Measurements from ENCODE around the gene LACTB.

DNA sequence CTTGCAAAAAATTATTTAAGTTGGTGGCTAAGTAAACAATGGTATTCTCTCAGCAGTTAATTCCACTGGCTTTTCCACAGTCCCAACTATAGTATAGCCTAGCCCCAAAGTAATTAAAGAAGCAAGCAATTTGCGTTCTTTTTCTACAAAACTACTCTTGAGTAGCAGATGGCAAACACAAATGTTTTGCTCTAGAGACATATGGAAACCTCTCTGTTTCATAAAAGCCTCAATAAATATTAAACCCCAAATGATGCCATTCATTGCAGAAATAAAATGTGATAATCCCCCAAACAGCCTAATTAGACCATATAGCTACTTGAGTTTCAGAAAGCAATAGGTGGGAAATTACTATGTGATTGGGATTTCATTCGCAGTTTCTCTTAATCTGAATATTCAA is 59.1 kb downstream of the LACTB start:
- TF ChIP-seq, protein P1, sequence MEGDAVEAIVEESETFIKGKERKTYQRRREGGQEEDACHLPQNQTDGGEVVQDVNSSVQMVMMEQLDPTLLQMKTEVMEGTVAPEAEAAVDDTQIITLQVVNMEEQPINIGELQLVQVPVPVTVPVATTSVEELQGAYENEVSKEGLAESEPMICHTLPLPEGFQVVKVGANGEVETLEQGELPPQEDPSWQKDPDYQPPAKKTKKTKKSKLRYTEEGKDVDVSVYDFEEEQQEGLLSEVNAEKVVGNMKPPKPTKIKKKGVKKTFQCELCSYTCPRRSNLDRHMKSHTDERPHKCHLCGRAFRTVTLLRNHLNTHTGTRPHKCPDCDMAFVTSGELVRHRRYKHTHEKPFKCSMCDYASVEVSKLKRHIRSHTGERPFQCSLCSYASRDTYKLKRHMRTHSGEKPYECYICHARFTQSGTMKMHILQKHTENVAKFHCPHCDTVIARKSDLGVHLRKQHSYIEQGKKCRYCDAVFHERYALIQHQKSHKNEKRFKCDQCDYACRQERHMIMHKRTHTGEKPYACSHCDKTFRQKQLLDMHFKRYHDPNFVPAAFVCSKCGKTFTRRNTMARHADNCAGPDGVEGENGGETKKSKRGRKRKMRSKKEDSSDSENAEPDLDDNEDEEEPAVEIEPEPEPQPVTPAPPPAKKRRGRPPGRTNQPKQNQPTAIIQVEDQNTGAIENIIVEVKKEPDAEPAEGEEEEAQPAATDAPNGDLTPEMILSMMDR (IDR thresholded peaks at IDR 0.05) = no peak
- TF ChIP-seq POLR2A (IDR thresholded peaks at IDR 0.05) = no peak
